Esophagus squamous epithelium (tissue), 5 donors: Measurements from ENCODE around the gene CCL4L2. TPM values are rescaled to one million over a fixed set of nuclear protein-coding genes. Genes with fewer than 3 reads are reported as not detected.
"Not testable (repeated sequence)": the region's sequence is repeated elsewhere in the genome, so short reads cannot be mapped to it uniquely, and the experiment has no call there.

Experiments
- DNase-seq: peaks from one replicate; lab custom pipeline; 2025; lab: John Stamatoyannopoulos, UW
- H3K27ac ChIP-seq, 4 donors: fragments of 200-600 bp; sonication (generic); one replicate each; pipeline ENCODE4 v1.5.1; 2016 to 2019; ENCODE audit warnings: mild to moderate bottlenecking in 1 of 4
- H3K27me3 ChIP-seq, 4 donors: fragments of 200-600 bp; sonication (generic); 1 replicate in 3 of 4; 2 replicates in 1 of 4; pipeline versions ENCODE4 v1.5.1 to v1.6.0; 2017 to 2021; ENCODE audit warnings: antibody characterized with exemption in 1 of 4
- H3K36me3 ChIP-seq, 3 donors: fragments of 200-600 bp; sonication (generic); one replicate each; pipeline ENCODE4 v1.5.1; 2016 to 2019
- H3K4me1 ChIP-seq, 3 donors: fragments of 200-600 bp; sonication (generic); one replicate each; pipeline ENCODE4 v1.5.1; 2017 to 2019
- H3K4me3 ChIP-seq, 4 donors: fragments of 200-600 bp; sonication (generic); 1 replicate in 3 of 4; 2 replicates in 1 of 4; pipeline ENCODE4 v1.5.1; 2016 to 2019; ENCODE audit warnings: mild to moderate bottlenecking in 2 of 4, moderate library complexity in 1 of 4
- H3K9me3 ChIP-seq, 3 donors: fragments of 200-600 bp; sonication (generic); one replicate each; pipeline ENCODE4 v1.5.1; 2016 to 2019
- CTCF ChIP-seq, 6 experiments: fragments of 450-650 bp in 4 of 6; fragments of 200-600 bp in 2 of 6; sonication (generic) in 2 of 6; IDR thresholded peaks; one replicate each; pipeline ENCODE4 v1.5.1; 2016 to 2019; ENCODE audit warnings: antibody characterized with exemption in 6 of 6, mild to moderate bottlenecking in 4 of 6, moderate library complexity in 4 of 6
- POLR2A ChIP-seq, 4 donors: fragments of 450-650 bp; IDR thresholded peaks; one replicate each; pipeline ENCODE4 v1.6.1; 2017; ENCODE audit warnings: antibody characterized with exemption in 4 of 4, mild to moderate bottlenecking in 4 of 4, moderate library complexity in 3 of 4
- WGBS, 2 donors: methylation state at CpG; one replicate each; pipeline ENCODE4 v1.1.5; 2018; 5-methylcytosine and 5-hydroxymethylcytosine counted together
- intact Hi-C: fragments of 100-400 bp; cut with DNase I; formaldehyde crosslinking; loops from one replicate; pipeline ENCODE4 v1.15.0; 2022
- total RNA-seq, 4 donors: library from RNA; depleted of rRNA; stranded (reverse); fragments of >200 nt; gene quantifications; one replicate each; pipeline ENCODE4 v1.1.0, GENCODE V29; 2016
- donor health status: DM: yes; HTN: yes; CAD: no.

The CCL4L2 gene
- total RNA-seq, 4 donors from 2014 or later: 0.35 to 1.6 (median 0.76) TPM; not detected in 1

- no peaks in the 10 kb centered on the region for H3K36me3 ChIP-seq
- H3K27me3 ChIP-seq: peaks cover 0 to 5% (median 0%) of the 10 kb centered on the region in 4 donors
- DNase-seq: no peak
- TF ChIP-seq POLR2A (IDR thresholded peaks at IDR 0.05) (no peak), CTCF (IDR thresholded peaks at IDR 0.05) (no peak)
- 43 to 63% methylated on average over 3 of the region's 4 CpGs for WGBS, 2 donors
- H3K9me3 ChIP-seq: no peaks in the 10 kb centered on the region
- H3K4me3 ChIP-seq: no peak overlapping the region
- intact Hi-C loops: no loop called here
- H3K4me1 ChIP-seq: no peaks in the 10 kb centered on the region
- H3K27ac ChIP-seq: no peak overlapping the region
These were observed 1.4 kb downstream of the CCL4L2 start for GRCh38 chr17:36212272-36212605.

- Histone ChIP-seq H3K4me3 (no peak overlapping the region), H3K36me3 (no peaks in the 10 kb centered on the region), H3K27ac (no peak overlapping the region), H3K9me3 (no peaks in the 10 kb centered on the region), H3K4me1 (no peaks in the 10 kb centered on the region), H3K27me3 (peaks cover 0 to 5% (median 0%) of the 10 kb centered on the region in 4 donors)
- 79 to 86% methylated on average over 3 of the region's 3 CpGs for WGBS, 2 donors
- TF ChIP-seq CTCF (IDR thresholded peaks at IDR 0.05): no peak
- TF ChIP-seq POLR2A (IDR thresholded peaks at IDR 0.05): no peak
- no peak for DNase-seq
- intact Hi-C loops: no loop called here
These were observed 2.1 kb downstream of the CCL4L2 start for GRCh38 chr17:36212966-36213365.

- WGBS, 2 donors: 63% methylated on average over 2 to 3 of the region's 3 CpGs
- Histone ChIP-seq H3K4me3 (no peak overlapping the region), H3K27ac (no peak overlapping the region), H3K27me3 (peaks cover 0 to 9% (median 0%) of the 10 kb centered on the region in 4 donors), H3K9me3 (no peaks in the 10 kb centered on the region), H3K36me3 (no peaks in the 10 kb centered on the region), H3K4me1 (no peaks in the 10 kb centered on the region)
- TF ChIP-seq POLR2A (IDR thresholded peaks at IDR 0.05) (no peak), CTCF (IDR thresholded peaks at IDR 0.05) (no peak)
- DNase-seq: no peak
- intact Hi-C loops: no loop called here
These were observed 2.8 kb downstream of the CCL4L2 start for GRCh38 chr17:36213695-36214094.

- Histone ChIP-seq H3K4me1 (no peaks in the 10 kb centered on the region), H3K27me3 (peaks cover 0 to 9% (median 0%) of the 10 kb centered on the region in 4 donors), H3K36me3 (no peaks in the 10 kb centered on the region), H3K9me3 (no peaks in the 10 kb centered on the region), H3K27ac (no peak overlapping the region), H3K4me3 (no peak overlapping the region)
- intact Hi-C loops: no loop called here
- no peak for DNase-seq
- no peak for TF ChIP-seq POLR2A (IDR thresholded peaks at IDR 0.05)
- TF ChIP-seq CTCF (IDR thresholded peaks at IDR 0.05): no peak
These were observed 4.1 kb downstream of the CCL4L2 start for GRCh38 chr17:36214918-36215317.

GRCh38 chr17:36215406-36216308 lies 4.8 kb downstream of the CCL4L2 start:
- H3K4me1 ChIP-seq, H3K27ac ChIP-seq, H3K36me3 ChIP-seq, H3K27me3 ChIP-seq, DNase-seq, intact Hi-C loops, H3K4me3 ChIP-seq, H3K9me3 ChIP-seq: not testable (repeated sequence)
- WGBS, 2 donors: 69 to 79% methylated on average over 5 to 6 of the region's 7 CpGs

- H3K27me3 ChIP-seq, H3K4me1 ChIP-seq, intact Hi-C loops, H3K36me3 ChIP-seq, H3K27ac ChIP-seq, DNase-seq, H3K4me3 ChIP-seq, H3K9me3 ChIP-seq: not testable (repeated sequence)
- 80 to 100% methylated on average over 1 of the region's 1 CpG for WGBS, 2 donors
These were observed 8.7 kb downstream of the CCL4L2 start for GRCh38 chr17:36219556-36219955.

- H3K9me3 ChIP-seq, H3K4me1 ChIP-seq, H3K4me3 ChIP-seq, intact Hi-C loops, DNase-seq, H3K36me3 ChIP-seq, H3K27me3 ChIP-seq, H3K27ac ChIP-seq: not testable (repeated sequence)
- WGBS, 2 donors: 64 to 88% methylated on average over 2 to 3 of the region's 3 CpGs
These were observed 10.1 kb downstream of the CCL4L2 start for GRCh38 chr17:36220737-36221580.

GRCh38 chr17:36221581-36222100 lies 10.8 kb downstream of the CCL4L2 start:
- H3K27ac ChIP-seq, H3K36me3 ChIP-seq, H3K4me1 ChIP-seq, intact Hi-C loops, H3K4me3 ChIP-seq, H3K9me3 ChIP-seq, H3K27me3 ChIP-seq, DNase-seq: not testable (repeated sequence)
- WGBS, 2 donors: 77 to 84% methylated on average over 4 of the region's 4 CpGs
